ENCODE data around the gene PDE1C. TPM values are rescaled to one million over a fixed set of nuclear protein-coding genes. Genes with fewer than 3 reads are reported as not detected.

The PDE1C gene
- polyA plus RNA-seq, 1 of the 3 experiments (the other 2 are of a cell fraction): 4.6 TPM

- Histone ChIP-seq H3F3A (replicated peaks; ENCODE audit: insufficient read depth) (no peaks in the 10 kb centered on the region), H3K4me2 (no peak overlapping the region), H3K9me3 (no peaks in the 10 kb centered on the region), H3K27me3 (ENCODE audit: insufficient read depth) (no peaks in the 10 kb centered on the region), H3K9ac (no peak overlapping the region), H3K36me3 (replicated peaks in 1 of 2; ENCODE audit: control insufficient read depth in 1 of 2, insufficient read depth in 2 of 2, low read length in 1 of 2) (no peaks in the 10 kb centered on the region), H3K4me1 (ENCODE audit: control insufficient read depth in 1 of 2, insufficient read depth in 2 of 2, low read depth in 1 of 2, low read length in 1 of 2) (no peaks in the 10 kb centered on the region; a peak in 1 of 4 replicates), H3K9me2 (no peaks in the 10 kb centered on the region), H3K4me3 (ENCODE audit: low read depth in 2 of 2, low read length in 1 of 2) (no peak overlapping the region), H3K79me2 (ENCODE audit: insufficient read depth) (no peaks in the 10 kb centered on the region), H2AFZ (ENCODE audit: low read depth) (no peak overlapping the region), H3K27ac (ENCODE audit: low read depth in 2 of 2, low read length in 1 of 2) (no peak overlapping the region), H4K20me1 (ENCODE audit: insufficient read depth) (no peaks in the 10 kb centered on the region)
- POLR2A ChIA-PET: no interaction called here
- no peak for DNase-seq
- CTCF ChIA-PET: no interaction called here
- TF ChIP-seq PBX3 (IDR thresholded peaks at IDR 0.05) (no peak), RAD21 (IDR thresholded peaks at IDR 0.05; ENCODE audit: low read length) (no peak), RCOR1 (IDR thresholded peaks at IDR 0.05; ENCODE audit: low read length) (no peak), JUND (IDR thresholded peaks at IDR 0.05) (no peak)
- 27% methylated on average over 6 of the region's 6 CpGs for WGBS (ENCODE audit: low lambda C conversion rate)
Observed at GRCh38 chr7:31864646-31865045, 205.6 kb downstream of the PDE1C start.

GRCh38 chr7:31860925-31861324, 209.3 kb downstream of the PDE1C start:
- WGBS (ENCODE audit: low lambda C conversion rate): 5% methylated on average over 1 of the region's 1 CpG
- DNase-seq: no peak

GRCh38 chr7:31858055-31858454, 212.2 kb downstream of the PDE1C start:
- Histone ChIP-seq H3K36me3 (replicated peaks in 1 of 2; ENCODE audit: control insufficient read depth in 1 of 2, insufficient read depth in 2 of 2, low read length in 1 of 2) (no peaks in the 10 kb centered on the region), H3K27me3 (ENCODE audit: insufficient read depth) (no peaks in the 10 kb centered on the region), H3K4me3 (ENCODE audit: low read depth in 2 of 2, low read length in 1 of 2) (no peak overlapping the region), H3K9ac (no peak overlapping the region), H2AFZ (ENCODE audit: low read depth) (no peak overlapping the region), H3K4me1 (ENCODE audit: control insufficient read depth in 1 of 2, insufficient read depth in 2 of 2, low read depth in 1 of 2, low read length in 1 of 2) (no peaks in the 10 kb centered on the region; a peak in 1 of 4 replicates), H3K9me2 (no peaks in the 10 kb centered on the region), H3K9me3 (no peaks in the 10 kb centered on the region), H3K27ac (ENCODE audit: low read depth in 2 of 2, low read length in 1 of 2) (no peak overlapping the region), H3K79me2 (ENCODE audit: insufficient read depth) (no peaks in the 10 kb centered on the region), H4K20me1 (ENCODE audit: insufficient read depth) (no peaks in the 10 kb centered on the region), H3K4me2 (no peak overlapping the region), H3F3A (replicated peaks; ENCODE audit: insufficient read depth) (no peaks in the 10 kb centered on the region)
- WGBS (ENCODE audit: low lambda C conversion rate): 14% methylated on average over 2 of the region's 2 CpGs
- DNase-seq: no peak
- POLR2A ChIA-PET: no interaction called here
- CTCF ChIA-PET: no interaction called here
- TF ChIP-seq USF2 (IDR thresholded peaks at IDR 0.05; ENCODE audit: borderline replicate concordance, low read depth, low read length) (no peak), JUND (IDR thresholded peaks at IDR 0.05) (no peak), TAF1 (IDR thresholded peaks at IDR 0.05; ENCODE audit: borderline replicate concordance, low read depth, low read length) (no peak), GABPA (IDR thresholded peaks at IDR 0.05; ENCODE audit: low read depth) (no peak), TCF12 (IDR thresholded peaks at IDR 0.05) (no peak), CTCF (IDR thresholded peaks at IDR 0.05) (no peak), NRF1 (IDR thresholded peaks at IDR 0.05; ENCODE audit: low read depth, low read length) (no peak), TEAD4 (IDR thresholded peaks at IDR 0.05; ENCODE audit: borderline replicate concordance, insufficient read depth) (no peak), ZBTB33 (IDR thresholded peaks at IDR 0.05; ENCODE audit: borderline replicate concordance, low read depth) (no peak), FOSL2 (IDR thresholded peaks at IDR 0.05; ENCODE audit: borderline replicate concordance, low read depth) (no peak), MEF2A (IDR thresholded peaks at IDR 0.05; ENCODE audit: borderline replicate concordance, low read depth) (no peak), GATA2 (CRISPR knock-in tag; IDR thresholded peaks at IDR 0.05) (no peak), NFIC (IDR thresholded peaks at IDR 0.05; ENCODE audit: borderline replicate concordance) (no peak)

More at GRCh38 chr7:31860925-31861324, 209.3 kb downstream of the PDE1C start:
- TF ChIP-seq RAD21 (IDR thresholded peaks at IDR 0.05; ENCODE audit: low read length) (no peak), MEF2A (IDR thresholded peaks at IDR 0.05; ENCODE audit: borderline replicate concordance, low read depth) (no peak), RXRA (IDR thresholded peaks at IDR 0.05; ENCODE audit: borderline replicate concordance, low read depth) (no peak), NRF1 (IDR thresholded peaks at IDR 0.05; ENCODE audit: low read depth, low read length) (no peak), TCF12 (IDR thresholded peaks at IDR 0.05) (no peak), SMC3 (IDR thresholded peaks at IDR 0.05; ENCODE audit: low read depth, low read length) (no peak), MXI1 (IDR thresholded peaks at IDR 0.05; ENCODE audit: low read depth, low read length) (no peak), EZH2phosphoT487 (IDR thresholded peaks at IDR 0.05; ENCODE audit: borderline replicate concordance, low read depth) (no peak)
- Histone ChIP-seq H3K27ac (ENCODE audit: low read depth in 2 of 2, low read length in 1 of 2) (no peak overlapping the region), H3K79me2 (ENCODE audit: insufficient read depth) (no peaks in the 10 kb centered on the region), H3K4me1 (ENCODE audit: control insufficient read depth in 1 of 2, insufficient read depth in 2 of 2, low read depth in 1 of 2, low read length in 1 of 2) (no peaks in the 10 kb centered on the region; a peak in 1 of 4 replicates), H2AFZ (ENCODE audit: low read depth) (no peak overlapping the region), H3K27me3 (ENCODE audit: insufficient read depth) (no peaks in the 10 kb centered on the region), H3K9me3 (no peaks in the 10 kb centered on the region), H3K9ac (no peak overlapping the region), H3K36me3 (replicated peaks in 1 of 2; ENCODE audit: control insufficient read depth in 1 of 2, insufficient read depth in 2 of 2, low read length in 1 of 2) (no peaks in the 10 kb centered on the region), H3K4me2 (no peak overlapping the region), H3K4me3 (ENCODE audit: low read depth in 2 of 2, low read length in 1 of 2) (no peak overlapping the region), H4K20me1 (ENCODE audit: insufficient read depth) (no peaks in the 10 kb centered on the region), H3F3A (replicated peaks; ENCODE audit: insufficient read depth) (no peaks in the 10 kb centered on the region), H3K9me2 (no peaks in the 10 kb centered on the region)
- ChIA-PET POLR2A (no interaction called here), CTCF (no interaction called here)

Data from SK-N-SH (cell line).